ENCODE measurements around the gene GRB2. TPM values are rescaled to one million over a fixed set of nuclear protein-coding genes. Genes with fewer than 3 reads are reported as not detected.

Gene GRB2
- total and polyA plus RNA-seq, 2 donors (not counting 1 experiment from before 2014, with no cell fraction given) = 114 to 219 TPM

GRCh38 chr17:75373280-75373679, 32.2 kb downstream of the GRB2 start:
- peaks cover 99% of the 10 kb centered on the region for H4K20me1 ChIP-seq (ENCODE audit: control insufficient read depth, insufficient read depth, low read length, poor library complexity, severe bottlenecking)
- POLR2A ChIA-PET = interaction anchor here (0.6 kb wide), 1 partner anchor 37 kb away, joined by 4 read pairs; no protein-coding TSS in a partner anchor

More at GRCh38 chr17:75373280-75373679, 32.2 kb downstream of the GRB2 start:
- Mint-ChIP-seq H3K27ac (no peak overlapping the region), H3K4me3 (no peak overlapping the region), H3K4me1 (peaks cover 81% of the 10 kb centered on the region), H3K27me3 (no peaks in the 10 kb centered on the region), H3K9me3 (ENCODE audit: insufficient read depth) (no peaks in the 10 kb centered on the region)
- H2AFZ ChIP-seq (ENCODE audit: insufficient read depth, low read depth, low read length, poor library complexity, severe bottlenecking) = no peak overlapping the region
- 60% methylated on average over 1 of the region's 4 CpGs for WGBS (ENCODE audit: insufficient coverage)
- peak overlapping the region; percentile 2 for H3K4me2 ChIP-seq (replicated peaks; ENCODE audit: low read depth, low read length, poor library complexity, severe bottlenecking)
- no peaks in the 10 kb centered on the region for H3K27me3 ChIP-seq (replicated peaks in 1 of 4; ENCODE audit: control extremely low read depth in 1 of 4, control insufficient read depth in 3 of 4, insufficient read depth in 4 of 4, low read length in 3 of 4)
- H3K79me2 ChIP-seq (ENCODE audit: control insufficient read depth, insufficient read depth, low read length) = peaks cover 100% of the 10 kb centered on the region
- H3K4me3 ChIP-seq (ENCODE audit: control extremely low read depth in 1 of 5, extremely low read depth in 1 of 5, insufficient read depth in 1 of 5, low read depth in 2 of 5, low read length in 4 of 5) = no peak overlapping the region
- peak overlapping the region in 1 of 2 donors; percentile 76 for H3K27ac ChIP-seq (ENCODE audit: low read length in 2 of 2)
- peaks cover 63 to 82% of the 10 kb centered on the region in 2 donors for H3K4me1 ChIP-seq (ENCODE audit: control insufficient read depth in 2 of 2, insufficient read depth in 2 of 2, low read length in 2 of 2)
- ATAC-seq (ENCODE audit: low read depth) (no peak), DNase-seq (no peak)
- intact Hi-C loops (cut with micrococcal nuclease) = no loop called here
- CTCF ChIA-PET = interaction anchor here (1.0 to 3.8 kb wide), 6 partner anchors 23 to 84 kb away, joined by 3 to 12 read pairs (median 4); partner anchors contain the start of gene SLC25A19
- H3K9ac ChIP-seq (ENCODE audit: low read length) = no peak overlapping the region
- TF ChIP-seq CTCF (IDR thresholded peaks at IDR 0.05) (no peak), EZH2 (IDR thresholded peaks at IDR 0.05; ENCODE audit: borderline replicate concordance, insufficient read depth, low read depth, low read length, poor library complexity, severe bottlenecking) (no peak)
- no peaks in the 10 kb centered on the region for H3K9me3 ChIP-seq (ENCODE audit: control extremely low read depth in 1 of 3, control insufficient read depth in 2 of 3, insufficient read depth in 1 of 3, low read length in 2 of 3)
- H3K36me3 ChIP-seq (replicated peaks in 1 of 2; ENCODE audit: control extremely low read depth in 1 of 2, control insufficient read depth in 1 of 2, extremely low read depth in 1 of 2, insufficient read depth in 2 of 2, low read length in 1 of 2) = peaks cover 0 to 64% of the 10 kb centered on the region in 2 experiments

Data from B cell (primary cell).